ENCODE data around the gene DNER. TPM values are rescaled to one million over a fixed set of nuclear protein-coding genes. Genes with fewer than 3 reads are reported as not detected.

DNER gene, protein sequence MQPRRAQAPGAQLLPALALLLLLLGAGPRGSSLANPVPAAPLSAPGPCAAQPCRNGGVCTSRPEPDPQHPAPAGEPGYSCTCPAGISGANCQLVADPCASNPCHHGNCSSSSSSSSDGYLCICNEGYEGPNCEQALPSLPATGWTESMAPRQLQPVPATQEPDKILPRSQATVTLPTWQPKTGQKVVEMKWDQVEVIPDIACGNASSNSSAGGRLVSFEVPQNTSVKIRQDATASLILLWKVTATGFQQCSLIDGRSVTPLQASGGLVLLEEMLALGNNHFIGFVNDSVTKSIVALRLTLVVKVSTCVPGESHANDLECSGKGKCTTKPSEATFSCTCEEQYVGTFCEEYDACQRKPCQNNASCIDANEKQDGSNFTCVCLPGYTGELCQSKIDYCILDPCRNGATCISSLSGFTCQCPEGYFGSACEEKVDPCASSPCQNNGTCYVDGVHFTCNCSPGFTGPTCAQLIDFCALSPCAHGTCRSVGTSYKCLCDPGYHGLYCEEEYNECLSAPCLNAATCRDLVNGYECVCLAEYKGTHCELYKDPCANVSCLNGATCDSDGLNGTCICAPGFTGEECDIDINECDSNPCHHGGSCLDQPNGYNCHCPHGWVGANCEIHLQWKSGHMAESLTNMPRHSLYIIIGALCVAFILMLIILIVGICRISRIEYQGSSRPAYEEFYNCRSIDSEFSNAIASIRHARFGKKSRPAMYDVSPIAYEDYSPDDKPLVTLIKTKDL
- total RNA-seq (2014; rRNA removed; shearing (Covaris generic)), result 0.98 and 1.3 TPM in 2 replicates

DNA sequence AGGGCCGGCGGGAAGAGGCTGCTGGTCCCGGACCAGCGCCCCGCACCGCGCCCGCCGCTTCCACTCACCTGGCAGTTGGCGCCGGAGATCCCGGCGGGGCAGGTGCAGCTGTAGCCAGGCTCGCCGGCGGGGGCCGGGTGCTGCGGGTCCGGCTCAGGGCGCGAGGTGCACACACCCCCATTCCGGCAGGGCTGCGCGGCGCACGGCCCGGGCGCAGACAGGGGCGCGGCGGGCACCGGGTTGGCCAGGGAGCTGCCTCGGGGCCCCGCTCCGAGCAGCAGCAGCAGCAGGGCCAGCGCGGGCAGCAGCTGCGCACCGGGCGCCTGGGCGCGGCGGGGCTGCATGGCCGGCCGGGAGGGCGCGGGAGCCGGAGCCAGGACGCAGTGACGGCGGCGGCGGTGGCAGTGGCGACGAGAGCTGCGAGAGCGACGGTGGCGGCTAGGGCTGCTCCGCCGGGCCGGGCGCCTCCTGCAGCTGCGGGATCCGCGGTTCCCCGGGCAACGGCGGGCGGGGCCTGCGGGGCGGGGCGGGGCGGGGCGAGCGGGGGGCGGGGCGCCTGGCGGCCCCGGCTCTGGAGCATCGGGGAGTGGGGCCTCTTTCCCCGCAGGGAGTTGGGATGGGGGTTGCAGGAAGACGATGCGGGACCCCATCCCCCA lies at the start of gene DNER:
Gene DNER (minus strand): TSS at position 476 of the 656 bp plus-strand sequence. CDS start 132 bp downstream, at position 344.

Small RNA genes within 50 kb of the gene (small RNA-seq; reads per million reads assigned to genes)
- gene RNU7-9P, result not detected

Other genes starting within 250 kb of the DNER start
- 144 and 158 TPM in 2 replicates for gene TRIP12, start 207.5 kb upstream of the DNER start, total RNA-seq (2014; rRNA removed; shearing (Covaris generic))
- 0.74 and 1.6 TPM in 2 replicates for gene FBXO36, start 207.9 kb upstream of the DNER start, total RNA-seq (2014; rRNA removed; shearing (Covaris generic))